Tibial artery (tissue), 4 donors: ENCODE data around the gene MDK.

ENCODE experiments used
- DNase-seq, 2 donors: peaks; one replicate each; pipeline ENCODE4 v3.0.0-alpha.2; 2019
- H3K27ac ChIP-seq, 2 donors: fragments of 200-600 bp; sonication (generic) in 1 of 2; 1 replicate in 1 of 2; 2 replicates in 1 of 2; pipeline ENCODE4 v1.5.1; 2018 to 2019; ENCODE audit warnings: mild to moderate bottlenecking in 1 of 2
- H3K27me3 ChIP-seq, 2 donors: fragments of 200-600 bp; sonication (generic) in 1 of 2; one replicate each; pipeline versions ENCODE4 v1.5.1 to v1.6.0; 2016 to 2019
- H3K36me3 ChIP-seq, 3 donors: fragments of 200-600 bp; sonication (generic) in 2 of 3; one replicate each; pipeline ENCODE4 v1.5.1; 2016 to 2019; ENCODE audit warnings: mild to moderate bottlenecking in 2 of 3
- H3K4me1 ChIP-seq, 4 donors: fragments of 200-600 bp; sonication (generic) in 2 of 4; 1 replicate in 3 of 4; 2 replicates in 1 of 4; pipeline ENCODE4 v1.5.1; 2016 to 2019
- H3K4me3 ChIP-seq, 2 donors: fragments of 200-600 bp; sonication (generic) in 1 of 2; 1 replicate in 1 of 2; 2 replicates in 1 of 2; pipeline ENCODE4 v1.5.1; 2018 to 2019; ENCODE audit warnings: mild to moderate bottlenecking in 2 of 2
- H3K9me3 ChIP-seq, 3 donors: fragments of 200-600 bp; sonication (generic) in 1 of 3; one replicate each; pipeline ENCODE4 v1.5.1; 2016 to 2019
- intact Hi-C: fragments of 100-400 bp; cut with DNase I; formaldehyde crosslinking; loops from one replicate; pipeline ENCODE4 v1.15.0; 2023; ENCODE audit warnings: low total_unique reads
- TF ChIP-seq, protein P1 (sequence below), 2 experiments: fragments of 200-600 bp in 1 of 2; fragments of 450-650 bp in 1 of 2; IDR thresholded peaks; one replicate each; pipeline ENCODE4 v1.5.1; 2017 to 2019; ENCODE audit warnings: antibody characterized with exemption in 2 of 2, mild to moderate bottlenecking in 1 of 2, moderate library complexity in 1 of 2

MDK gene

DNA sequence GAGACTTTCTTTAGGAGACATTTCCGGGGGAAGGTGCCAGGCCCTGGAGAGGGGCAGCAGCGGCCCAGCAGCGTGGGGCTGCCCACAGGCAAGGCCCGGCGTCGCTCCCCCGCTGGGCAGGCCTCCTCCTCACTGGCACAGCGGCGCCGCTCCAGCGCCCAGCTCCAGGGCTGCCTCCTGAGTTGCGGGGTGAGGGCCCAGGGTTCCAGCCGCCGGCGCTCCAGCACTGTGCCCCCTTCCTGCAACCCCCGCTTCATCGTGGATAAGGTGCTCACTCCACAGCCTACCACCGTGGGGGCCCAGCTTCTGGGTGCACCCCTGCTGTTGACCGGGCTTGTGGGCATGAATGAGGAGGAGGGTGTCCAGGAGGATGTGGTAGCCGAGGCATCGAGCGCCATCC lies 15.2 kb upstream of the MDK start:
- Histone ChIP-seq H3K36me3 (peaks cover 0 to 39% (median 14%) of the 10 kb centered on the region in 3 donors), H3K4me3 (no peak overlapping the region), H3K27me3 (no peaks in the 10 kb centered on the region), H3K9me3 (no peaks in the 10 kb centered on the region), H3K27ac (no peak overlapping the region), H3K4me1 (peaks cover 3 to 38% (median 32%) of the 10 kb centered on the region in 4 donors)
- DNase-seq, result no peak
- intact Hi-C loops, result no loop called here
- TF ChIP-seq, protein P1, sequence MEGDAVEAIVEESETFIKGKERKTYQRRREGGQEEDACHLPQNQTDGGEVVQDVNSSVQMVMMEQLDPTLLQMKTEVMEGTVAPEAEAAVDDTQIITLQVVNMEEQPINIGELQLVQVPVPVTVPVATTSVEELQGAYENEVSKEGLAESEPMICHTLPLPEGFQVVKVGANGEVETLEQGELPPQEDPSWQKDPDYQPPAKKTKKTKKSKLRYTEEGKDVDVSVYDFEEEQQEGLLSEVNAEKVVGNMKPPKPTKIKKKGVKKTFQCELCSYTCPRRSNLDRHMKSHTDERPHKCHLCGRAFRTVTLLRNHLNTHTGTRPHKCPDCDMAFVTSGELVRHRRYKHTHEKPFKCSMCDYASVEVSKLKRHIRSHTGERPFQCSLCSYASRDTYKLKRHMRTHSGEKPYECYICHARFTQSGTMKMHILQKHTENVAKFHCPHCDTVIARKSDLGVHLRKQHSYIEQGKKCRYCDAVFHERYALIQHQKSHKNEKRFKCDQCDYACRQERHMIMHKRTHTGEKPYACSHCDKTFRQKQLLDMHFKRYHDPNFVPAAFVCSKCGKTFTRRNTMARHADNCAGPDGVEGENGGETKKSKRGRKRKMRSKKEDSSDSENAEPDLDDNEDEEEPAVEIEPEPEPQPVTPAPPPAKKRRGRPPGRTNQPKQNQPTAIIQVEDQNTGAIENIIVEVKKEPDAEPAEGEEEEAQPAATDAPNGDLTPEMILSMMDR (IDR thresholded peaks at IDR 0.05), result no peak

DNA sequence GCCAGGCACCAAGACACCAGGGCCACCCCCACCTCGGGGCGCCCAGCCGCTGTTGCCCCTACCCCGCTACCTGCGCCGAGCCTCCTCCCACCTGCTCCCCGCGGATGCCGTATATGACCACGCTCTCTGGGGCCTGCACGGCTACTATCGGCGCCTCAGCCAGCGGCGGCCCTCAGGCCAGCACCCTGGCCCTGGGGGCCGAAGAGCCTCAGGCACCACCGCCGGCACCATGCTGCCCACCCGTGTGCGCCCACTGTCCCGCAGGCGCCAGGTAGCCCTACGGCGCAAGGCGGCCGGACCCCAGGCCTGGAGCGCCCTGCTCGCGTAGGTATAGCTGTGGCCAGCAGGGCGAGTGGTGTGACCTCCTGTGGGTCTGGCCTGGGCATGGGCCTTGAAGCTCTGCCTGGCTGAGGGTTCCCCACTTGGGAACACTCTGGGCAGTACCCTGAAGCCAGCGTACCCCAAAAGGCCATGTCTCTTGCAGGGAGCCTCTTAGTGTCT lies 14.8 kb upstream of the MDK start:
- intact Hi-C loops, result no loop called here
- Histone ChIP-seq H3K9me3 (no peaks in the 10 kb centered on the region), H3K4me3 (no peak overlapping the region), H3K4me1 (peaks cover 0 to 34% (median 28%) of the 10 kb centered on the region in 4 donors), H3K27ac (no peak overlapping the region), H3K36me3 (peaks cover 3 to 44% (median 19%) of the 10 kb centered on the region in 3 donors), H3K27me3 (no peaks in the 10 kb centered on the region)
- TF ChIP-seq, protein P1 (IDR thresholded peaks at IDR 0.05), result no peak
- DNase-seq, result no peak

DNA sequence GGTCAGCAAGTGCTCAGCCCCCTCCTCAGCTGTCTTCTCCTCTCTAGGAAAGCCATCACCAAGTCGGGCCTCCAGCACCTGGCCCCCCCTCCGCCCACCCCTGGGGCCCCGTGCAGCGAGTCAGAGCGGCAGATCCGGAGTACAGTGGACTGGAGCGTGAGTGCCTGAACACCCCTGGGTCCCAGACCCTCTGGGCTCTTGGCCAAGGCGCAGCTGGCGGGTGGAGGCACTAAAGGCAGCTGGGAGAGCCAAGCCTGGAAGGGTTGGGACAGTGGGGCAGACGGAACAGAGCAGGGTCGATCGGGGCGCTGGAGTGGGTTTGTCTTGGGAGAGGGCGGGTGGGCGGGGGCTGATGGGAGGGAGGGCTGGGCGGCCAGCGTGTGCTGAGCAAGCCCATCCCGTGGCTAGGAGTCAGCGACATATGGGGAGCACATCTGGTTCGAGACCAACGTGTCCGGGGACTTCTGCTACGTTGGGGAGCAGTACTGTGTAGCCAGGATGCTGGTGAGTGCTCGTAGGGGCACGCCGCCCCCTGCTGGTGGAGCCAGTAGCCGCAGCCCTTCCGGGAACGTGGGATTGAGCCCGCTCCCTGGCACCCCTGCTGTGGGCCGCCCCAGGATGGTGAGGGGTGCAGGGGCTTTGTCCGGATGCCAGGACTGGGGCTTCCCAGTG lies 14.1 kb upstream of the MDK start:
- Histone ChIP-seq H3K27me3 (no peaks in the 10 kb centered on the region), H3K9me3 (no peaks in the 10 kb centered on the region), H3K4me1 (peaks cover 0 to 27% (median 21%) of the 10 kb centered on the region in 4 donors), H3K4me3 (no peak overlapping the region), H3K27ac (no peak overlapping the region), H3K36me3 (peaks cover 10 to 51% (median 26%) of the 10 kb centered on the region in 3 donors)
- intact Hi-C loops, result no loop called here
- peak; percentile 52 to 76 for DNase-seq
- TF ChIP-seq, protein P1 (IDR thresholded peaks at IDR 0.05), result peak; percentile 80 to 93

DNA sequence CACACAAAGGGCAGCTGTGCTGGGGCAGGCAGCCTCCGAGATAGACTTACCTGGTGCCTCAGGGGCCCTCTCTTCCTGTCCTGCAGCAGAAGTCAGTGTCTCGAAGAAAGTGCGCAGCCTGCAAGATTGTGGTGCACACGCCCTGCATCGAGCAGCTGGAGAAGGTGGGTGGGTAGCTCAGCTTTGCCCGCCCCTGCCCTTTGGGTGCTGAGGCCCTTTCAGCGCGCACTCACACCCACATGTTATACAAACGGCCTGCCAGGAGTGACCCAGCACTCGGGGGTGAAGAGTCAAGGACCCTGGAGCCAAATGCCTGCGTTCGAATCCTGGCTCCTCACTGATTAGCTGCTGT lies 13.6 kb upstream of the MDK start:
- Histone ChIP-seq H3K4me3 (no peak overlapping the region), H3K36me3 (peaks cover 10 to 56% (median 31%) of the 10 kb centered on the region in 3 donors), H3K27ac (no peak overlapping the region), H3K9me3 (no peaks in the 10 kb centered on the region), H3K27me3 (no peaks in the 10 kb centered on the region), H3K4me1 (peaks cover 0 to 22% (median 16%) of the 10 kb centered on the region in 4 donors)
- TF ChIP-seq, protein P1 (IDR thresholded peaks at IDR 0.05), result no peak
- intact Hi-C loops, result no loop called here
- DNase-seq, result no peak

DNA sequence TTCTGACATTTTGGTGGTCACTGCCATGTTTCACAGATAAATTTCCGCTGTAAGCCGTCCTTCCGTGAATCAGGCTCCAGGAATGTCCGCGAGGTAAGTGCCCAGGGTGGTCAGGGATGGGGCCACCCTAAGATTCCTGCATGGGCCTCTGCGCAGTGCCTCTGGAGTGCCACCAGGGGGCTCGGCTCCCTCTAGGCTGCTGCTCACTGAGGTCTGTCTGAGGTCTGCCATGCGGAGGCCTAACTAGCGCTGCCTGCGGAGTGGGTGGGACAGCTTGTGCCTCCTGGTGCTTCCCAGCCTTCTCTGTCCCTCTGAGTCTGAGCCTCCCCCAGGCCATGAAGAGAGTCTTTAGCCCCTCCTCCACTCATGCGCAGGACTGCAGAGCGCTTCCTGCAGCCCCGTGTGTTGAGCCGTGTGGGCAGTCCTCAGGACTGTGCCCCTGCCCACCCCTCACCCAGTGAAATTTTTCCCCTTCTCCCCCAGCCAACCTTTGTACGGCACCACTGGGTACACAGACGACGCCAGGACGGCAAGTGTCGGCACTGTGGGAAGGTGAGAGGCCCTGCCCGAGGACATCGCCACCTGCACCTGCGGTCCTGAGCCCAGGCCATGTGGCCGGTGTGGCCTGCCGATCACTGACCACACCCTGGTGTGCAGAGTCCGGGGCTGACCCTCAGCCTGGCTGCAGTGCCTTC lies 11.9 kb upstream of the MDK start:
- Histone ChIP-seq H3K4me1 (peaks cover 0 to 11% (median 9%) of the 10 kb centered on the region in 4 donors), H3K9me3 (no peaks in the 10 kb centered on the region), H3K27me3 (no peaks in the 10 kb centered on the region), H3K4me3 (no peak overlapping the region), H3K36me3 (peaks cover 21 to 71% (median 45%) of the 10 kb centered on the region in 3 donors), H3K27ac (no peak overlapping the region)
- no peak for DNase-seq
- intact Hi-C loops, result no loop called here
- TF ChIP-seq, protein P1 (IDR thresholded peaks at IDR 0.05), result peak; percentile 59 to 78
